CD14-positive monocyte (primary cell): ENCODE data around the gene LRRC37A2. TPM values are rescaled to one million over a fixed set of nuclear protein-coding genes. Genes with fewer than 3 reads are reported as not detected.

Experiments used
- polyA plus RNA-seq, 3 donors: library from polyadenylated mRNA; depleted of rRNA in 1 of 3; unstranded in 2 of 3; stranded (reverse) in 1 of 3; fragments of 300-500 nt in 2 of 3; fragments of >200 nt in 1 of 3; fragmentation: Illumina TruSeq in 2 of 3; gene quantifications; 1 replicate in 2 of 3; 2 replicates in 1 of 3; pipeline ENCODE4 v1.2.3, GENCODE V29; 2012 to 2021
- small RNA-seq: library from RNA; depleted of rRNA; stranded (forward); fragments of <200 nt; gene quantifications from one replicate; pipeline ENCODE3, GENCODE V24; 2012; ENCODE audit warnings: low read depth; ENCODE audit not compliant: insufficient read length

LRRC37A2 gene
- polyA plus RNA-seq, 3 donors = 1.7 to 22.9 (median 2.1) TPM

Small RNA genes within 50 kb of the gene (small RNA-seq; reads per million reads assigned to genes)
- not detected for gene RN7SL199P

Other genes with a start within 250 kb of the LRRC37A2 start
- 1 to 10 TPM in 1 of 3 donors, under 1 TPM in 2; 0.23 to 2.1 (median 0.38) TPM for gene LRRC37A, start 217.3 kb upstream of the LRRC37A2 start, polyA plus RNA-seq
- gene ARL17B, start 150.7 kb upstream of the LRRC37A2 start, polyA plus RNA-seq = 10 to 100 TPM; 12.0 to 14.3 (median 13.6) TPM
- 10 to 100 TPM in 1 of 3 donors, 1 to 10 TPM in 2; 2.0 to 21.5 (median 2.9) TPM for gene ARL17A, start 67.2 kb downstream of the LRRC37A2 start, polyA plus RNA-seq
- gene NSF, start 78.2 kb downstream of the LRRC37A2 start, polyA plus RNA-seq = 10 to 100 TPM; 22.5 to 63.2 (median 58.0) TPM